Breast epithelium (tissue), 4 donors: ENCODE measurements around the gene RASAL1. TPM values are rescaled to one million over a fixed set of nuclear protein-coding genes. Genes with fewer than 3 reads are reported as not detected.

Experiments
- DNase-seq, 2 donors: peaks; one replicate each; pipeline ENCODE4 v3.0.0-alpha.2; 2019; ENCODE audit warnings: low spot score in 2 of 2
- H3K27ac ChIP-seq, 2 donors: fragments of 200-600 bp; sonication (generic) in 1 of 2; one replicate each; pipeline ENCODE4 v1.5.1; 2016 to 2019; ENCODE audit warnings: mild to moderate bottlenecking in 1 of 2
- H3K27me3 ChIP-seq, 2 donors: fragments of 200-600 bp; sonication (generic) in 1 of 2; one replicate each; pipeline versions ENCODE4 v1.5.1 to v1.6.0; 2017 to 2019; ENCODE audit warnings: control low read depth in 1 of 2, mild to moderate bottlenecking in 1 of 2
- H3K36me3 ChIP-seq: fragments of 200-600 bp; one replicate; pipeline ENCODE4 v1.5.1; 2019
- H3K4me1 ChIP-seq, 2 donors: fragments of 200-600 bp; sonication (generic); one replicate each; pipeline ENCODE4 v1.5.1; 2016 to 2019; ENCODE audit warnings: control low read depth in 1 of 2
- H3K4me3 ChIP-seq, 3 donors: fragments of 200-600 bp; sonication (generic); 1 replicate in 2 of 3; 2 replicates in 1 of 3; pipeline ENCODE4 v1.5.1; 2016 to 2019; ENCODE audit warnings: mild to moderate bottlenecking in 3 of 3, moderate library complexity in 2 of 3
- H3K9me3 ChIP-seq, 2 donors: fragments of 200-600 bp; sonication (generic) in 1 of 2; one replicate each; pipeline ENCODE4 v1.5.1; 2016 to 2019; ENCODE audit warnings: control low read depth in 1 of 2
- POLR2A ChIP-seq: fragments of 450-650 bp; IDR thresholded peaks from one replicate; pipeline ENCODE4 v1.6.1; 2016; ENCODE audit warnings: antibody characterized with exemption, mild to moderate bottlenecking, moderate library complexity
- POLR2AphosphoS5 ChIP-seq, 3 donors: sonication (generic); formaldehyde crosslinking; IDR thresholded peaks; one replicate each; pipeline ENCODE4 v1.6.1; 2017; ENCODE audit warnings: antibody characterized with exemption in 3 of 3
- intact Hi-C: fragments of 100-400 bp; cut with DNase I; formaldehyde crosslinking; loops from one replicate; pipeline ENCODE4 v1.15.1; 2023; ENCODE audit warnings: low total_unique reads
- total RNA-seq, 3 donors: library from RNA; depleted of rRNA; stranded (reverse); fragments of >200 nt; gene quantifications; one replicate each; pipeline ENCODE4 v1.1.0, GENCODE V29; 2016
- TF ChIP-seq, protein P1 (sequence below), 3 donors: fragments of 450-650 bp; IDR thresholded peaks; one replicate each; pipeline ENCODE4 v1.5.1; 2016 to 2017; ENCODE audit warnings: antibody characterized with exemption in 3 of 3, mild to moderate bottlenecking in 3 of 3, moderate library complexity in 3 of 3

RASAL1 gene
- total RNA-seq, 3 donors from 2014 or later = 1.3 to 6.7 TPM; not detected in 1

DNA sequence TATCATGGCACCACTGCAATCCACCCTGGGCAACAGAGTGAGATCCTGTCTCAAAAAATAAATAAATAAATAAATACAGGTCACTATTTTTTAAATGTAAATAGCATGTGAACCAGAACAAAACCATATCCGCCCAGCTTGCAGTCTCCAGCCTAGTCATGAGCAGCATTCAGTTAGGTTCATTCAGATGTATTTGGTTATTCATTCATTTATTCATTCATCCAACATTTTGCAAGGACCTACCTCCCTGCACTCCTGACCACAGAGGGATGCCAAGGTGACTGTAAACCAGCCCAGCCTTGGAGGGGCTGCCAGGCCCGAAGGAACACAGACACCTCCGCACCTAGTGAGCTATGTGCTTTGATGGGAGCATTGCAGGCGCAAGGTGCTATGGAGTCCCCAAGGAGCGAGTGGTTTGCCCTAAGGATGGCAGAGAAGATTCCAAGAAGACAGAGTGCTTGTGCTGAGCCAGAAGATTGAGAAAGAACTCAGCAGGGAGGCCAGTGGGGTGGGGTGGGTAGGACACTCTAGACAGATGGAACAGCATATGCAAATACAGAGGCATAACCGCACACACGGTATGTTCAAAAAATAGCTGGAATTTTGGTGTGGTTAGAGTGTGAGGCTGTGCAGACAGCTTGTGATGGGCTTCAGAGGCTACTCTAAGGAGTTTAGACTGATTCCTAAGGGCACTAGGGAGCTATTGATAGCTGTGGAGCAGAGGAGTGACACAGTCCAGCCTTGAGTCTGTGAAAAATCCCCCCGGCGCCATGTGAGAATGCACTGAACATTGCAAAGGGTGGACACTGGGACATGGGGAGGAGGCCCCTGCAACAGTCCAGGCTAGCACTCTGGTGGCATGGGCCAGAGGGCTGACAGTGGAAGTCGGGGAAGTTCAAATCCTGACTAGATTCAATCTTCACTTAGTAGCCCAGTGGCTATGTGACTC lies 67.3 kb downstream of the RASAL1 start:
- TF ChIP-seq POLR2A = no peak
- TF ChIP-seq POLR2AphosphoS5 (IDR thresholded peaks at IDR 0.05) = no peak
- TF ChIP-seq, protein P1, sequence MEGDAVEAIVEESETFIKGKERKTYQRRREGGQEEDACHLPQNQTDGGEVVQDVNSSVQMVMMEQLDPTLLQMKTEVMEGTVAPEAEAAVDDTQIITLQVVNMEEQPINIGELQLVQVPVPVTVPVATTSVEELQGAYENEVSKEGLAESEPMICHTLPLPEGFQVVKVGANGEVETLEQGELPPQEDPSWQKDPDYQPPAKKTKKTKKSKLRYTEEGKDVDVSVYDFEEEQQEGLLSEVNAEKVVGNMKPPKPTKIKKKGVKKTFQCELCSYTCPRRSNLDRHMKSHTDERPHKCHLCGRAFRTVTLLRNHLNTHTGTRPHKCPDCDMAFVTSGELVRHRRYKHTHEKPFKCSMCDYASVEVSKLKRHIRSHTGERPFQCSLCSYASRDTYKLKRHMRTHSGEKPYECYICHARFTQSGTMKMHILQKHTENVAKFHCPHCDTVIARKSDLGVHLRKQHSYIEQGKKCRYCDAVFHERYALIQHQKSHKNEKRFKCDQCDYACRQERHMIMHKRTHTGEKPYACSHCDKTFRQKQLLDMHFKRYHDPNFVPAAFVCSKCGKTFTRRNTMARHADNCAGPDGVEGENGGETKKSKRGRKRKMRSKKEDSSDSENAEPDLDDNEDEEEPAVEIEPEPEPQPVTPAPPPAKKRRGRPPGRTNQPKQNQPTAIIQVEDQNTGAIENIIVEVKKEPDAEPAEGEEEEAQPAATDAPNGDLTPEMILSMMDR (IDR thresholded peaks at IDR 0.05) = no peak
- Histone ChIP-seq H3K4me3 (no peak overlapping the region), H3K27ac (peak overlapping the region in 1 of 2 donors; percentile 32), H3K9me3 (no peaks in the 10 kb centered on the region), H3K4me1 (no peaks in the 10 kb centered on the region), H3K36me3 (no peaks in the 10 kb centered on the region), H3K27me3 (no peaks in the 10 kb centered on the region)
- no peak for DNase-seq
- intact Hi-C loops = no loop called here

GRCh38 chr12:113066813-113067400 lies 68.7 kb downstream of the RASAL1 start:
- no peaks in the 10 kb centered on the region for H3K36me3 ChIP-seq
- H3K4me3 ChIP-seq = no peak overlapping the region
- intact Hi-C loops = no loop called here
- DNase-seq = no peak
- no peaks in the 10 kb centered on the region for H3K27me3 ChIP-seq
- TF ChIP-seq, protein P1 (IDR thresholded peaks at IDR 0.05) = no peak
- TF ChIP-seq POLR2AphosphoS5 (IDR thresholded peaks at IDR 0.05) (no peak), POLR2A (no peak)
- H3K4me1 ChIP-seq = no peaks in the 10 kb centered on the region
- H3K9me3 ChIP-seq = no peaks in the 10 kb centered on the region
- H3K27ac ChIP-seq = no peak overlapping the region

DNA sequence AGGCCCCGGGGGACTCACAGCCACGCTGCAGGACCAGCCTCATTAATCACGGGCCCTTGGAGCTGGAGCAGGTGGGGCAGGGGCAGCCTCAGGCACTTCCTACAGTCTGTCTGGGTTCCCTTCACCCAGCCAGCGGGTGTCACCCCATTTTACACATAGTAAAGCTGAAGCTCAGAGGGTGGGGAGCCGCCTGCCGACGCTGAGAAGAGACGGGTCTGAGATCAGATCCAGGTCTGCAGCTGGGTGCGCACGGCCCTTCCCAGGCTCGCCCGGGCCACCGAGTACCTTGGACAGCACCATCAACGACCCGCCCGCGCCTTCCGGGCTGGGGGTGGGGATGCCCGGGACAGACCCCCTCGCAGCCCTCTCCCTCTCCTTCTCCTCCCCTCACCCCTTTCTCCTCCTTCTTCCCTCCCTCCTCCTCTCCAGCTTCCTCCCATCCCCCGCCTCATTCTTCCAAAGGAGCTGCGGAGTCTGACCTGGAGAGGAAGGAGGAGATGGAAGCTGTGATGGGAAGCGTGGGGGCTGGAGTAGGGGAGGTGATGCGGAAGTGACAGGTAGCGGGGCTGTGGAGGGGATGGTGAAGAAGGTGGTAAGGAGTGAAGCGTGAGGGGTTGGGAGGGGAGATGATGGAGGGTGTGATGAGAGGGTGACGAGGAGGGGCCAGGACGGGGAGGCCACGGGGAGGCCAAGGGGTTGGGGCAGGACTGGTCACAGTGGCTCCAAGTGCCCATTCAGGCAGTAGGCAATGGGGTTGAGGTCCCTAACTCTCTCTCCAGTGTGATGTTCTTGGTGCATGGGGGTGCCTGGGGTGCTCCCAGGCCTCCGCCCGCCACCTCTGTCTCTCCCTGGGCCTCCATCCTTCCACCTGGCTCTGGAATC lies 70.2 kb downstream of the RASAL1 start:
- DNase-seq = no peak
- Histone ChIP-seq H3K4me3 (no peak overlapping the region), H3K9me3 (no peaks in the 10 kb centered on the region), H3K36me3 (no peaks in the 10 kb centered on the region), H3K27ac (no peak overlapping the region), H3K4me1 (no peaks in the 10 kb centered on the region), H3K27me3 (no peaks in the 10 kb centered on the region)
- TF ChIP-seq POLR2A = no peak
- TF ChIP-seq, protein P1 (IDR thresholded peaks at IDR 0.05) = no peak
- no peak for TF ChIP-seq POLR2AphosphoS5 (IDR thresholded peaks at IDR 0.05)
- intact Hi-C loops = no loop called here

- Histone ChIP-seq H3K27ac (no peak overlapping the region), H3K4me1 (no peaks in the 10 kb centered on the region), H3K36me3 (no peaks in the 10 kb centered on the region), H3K27me3 (no peaks in the 10 kb centered on the region), H3K9me3 (no peaks in the 10 kb centered on the region), H3K4me3 (no peak overlapping the region)
- intact Hi-C loops = no loop called here
- no peak for DNase-seq
- no peak for TF ChIP-seq POLR2A
- TF ChIP-seq POLR2AphosphoS5 (IDR thresholded peaks at IDR 0.05) = no peak
- TF ChIP-seq, protein P1 (IDR thresholded peaks at IDR 0.05) = no peak
Measured at GRCh38 chr12:113064395-113065125, 71.0 kb downstream of the RASAL1 start.
